ENCODE results near the gene SMG6. TPM values are rescaled to one million over a fixed set of nuclear protein-coding genes. Genes with fewer than 3 reads are reported as not detected.

The SMG6 gene
- total RNA-seq, 1 donor from 2014 or later = 19.3 TPM

GRCh38 chr17:2192367-2193057 lies 111.1 kb downstream of the SMG6 start:
- DNase-seq (no peak), ATAC-seq (ENCODE audit: poor library complexity) (peak; percentile 16)
- intact Hi-C loops (cut with DNase I) = no loop called here

DNA sequence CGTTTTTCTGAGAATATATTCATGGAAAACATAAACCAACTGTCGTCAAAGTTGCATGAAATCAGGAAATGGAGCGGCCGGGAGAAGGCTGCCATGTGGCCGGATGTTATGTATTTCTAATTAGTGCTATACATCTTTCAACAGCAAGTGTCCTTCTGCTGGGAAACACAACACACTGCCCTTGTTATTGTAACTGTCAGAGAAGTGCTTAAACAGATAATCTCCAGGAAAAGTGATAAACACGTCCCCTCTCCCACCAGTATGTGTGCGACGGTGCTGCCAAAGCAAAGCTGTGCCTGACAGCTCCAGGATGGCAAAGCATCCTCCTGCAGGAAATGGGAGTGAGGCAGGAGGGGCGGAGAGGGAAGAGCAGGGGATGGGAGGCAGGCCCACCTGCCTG lies 111.8 kb downstream of the SMG6 start:
- no peak for ATAC-seq (ENCODE audit: poor library complexity)
- DNase-seq = no peak
- intact Hi-C loops (cut with DNase I) = no loop called here

DNA sequence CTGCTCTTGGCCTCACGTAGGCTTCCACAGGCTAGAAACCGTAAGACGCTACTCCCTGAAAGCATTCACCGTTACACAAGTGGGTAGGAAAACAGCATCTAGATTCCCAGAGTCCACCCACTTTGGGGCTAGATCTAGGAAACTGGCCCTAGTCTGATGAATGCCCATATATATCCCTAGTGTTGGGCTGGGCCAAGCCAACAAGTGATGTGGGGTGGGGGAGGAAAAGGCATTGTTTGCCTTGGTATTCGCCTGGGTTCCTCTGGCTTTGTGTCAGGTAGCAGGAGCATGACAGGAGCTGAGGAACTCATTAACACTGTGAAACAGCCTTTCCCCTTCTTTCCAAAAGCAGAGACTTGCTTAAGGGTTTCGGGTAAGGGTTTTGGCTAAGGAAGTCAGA lies 112.4 kb downstream of the SMG6 start:
- no peak for DNase-seq
- no peak for ATAC-seq (ENCODE audit: poor library complexity)
- intact Hi-C loops (cut with DNase I) = no loop called here

DNA sequence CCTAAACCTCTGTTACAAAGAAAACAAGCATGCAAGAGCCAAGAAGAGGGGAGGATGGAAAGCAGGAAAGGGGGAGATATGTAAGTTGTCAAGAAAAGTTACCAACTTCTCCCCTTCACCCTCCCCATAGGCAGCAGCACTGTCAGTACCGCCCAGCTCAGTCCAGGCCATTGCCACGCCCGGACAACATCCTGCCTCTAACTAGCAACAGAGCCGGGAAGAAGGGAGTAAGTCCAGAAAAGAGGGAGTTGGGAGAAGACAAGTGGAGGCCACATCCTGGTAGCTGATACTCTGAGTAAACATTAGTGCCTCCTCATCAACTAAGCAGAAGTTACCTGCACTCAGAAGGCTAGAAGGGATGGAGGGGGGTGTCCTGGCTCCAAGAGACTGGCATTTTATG lies 113.6 kb downstream of the SMG6 start:
- ATAC-seq (ENCODE audit: poor library complexity) (peak; percentile 21), DNase-seq (no peak)
- intact Hi-C loops (cut with DNase I) = no loop called here

- intact Hi-C loops (cut with DNase I) = no loop called here
- peak; percentile 69 for ATAC-seq (ENCODE audit: poor library complexity)
- DNase-seq = no peak
These were observed 114.5 kb downstream of the SMG6 start for GRCh38 chr17:2188971-2189630.

DNA sequence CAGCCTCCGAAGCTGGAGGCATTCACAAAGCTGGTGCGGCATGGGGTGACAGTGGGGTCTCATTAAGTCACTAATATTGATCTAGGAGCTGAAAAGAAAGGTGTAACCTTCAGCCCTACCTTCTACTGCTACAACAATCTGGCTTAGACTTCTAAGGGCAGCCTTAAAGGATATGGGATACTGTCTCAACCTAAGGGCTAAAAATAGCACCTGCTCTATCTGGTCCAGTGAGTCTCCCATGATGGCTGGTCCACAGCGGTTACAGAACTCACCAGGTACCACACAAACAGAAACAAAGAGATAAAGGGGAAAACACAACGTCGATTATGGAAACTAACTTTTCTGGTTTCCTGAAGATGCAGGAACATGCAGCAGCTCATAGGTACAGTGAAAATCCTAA lies 115.8 kb downstream of the SMG6 start:
- intact Hi-C loops (cut with DNase I) = no loop called here
- DNase-seq (no peak), ATAC-seq (ENCODE audit: poor library complexity) (peak; percentile 21)

GRCh38 chr17:2186937-2187336 lies 116.6 kb downstream of the SMG6 start:
- intact Hi-C loops (cut with DNase I) = no loop called here
- DNase-seq (no peak), ATAC-seq (ENCODE audit: poor library complexity) (no peak)

DNA sequence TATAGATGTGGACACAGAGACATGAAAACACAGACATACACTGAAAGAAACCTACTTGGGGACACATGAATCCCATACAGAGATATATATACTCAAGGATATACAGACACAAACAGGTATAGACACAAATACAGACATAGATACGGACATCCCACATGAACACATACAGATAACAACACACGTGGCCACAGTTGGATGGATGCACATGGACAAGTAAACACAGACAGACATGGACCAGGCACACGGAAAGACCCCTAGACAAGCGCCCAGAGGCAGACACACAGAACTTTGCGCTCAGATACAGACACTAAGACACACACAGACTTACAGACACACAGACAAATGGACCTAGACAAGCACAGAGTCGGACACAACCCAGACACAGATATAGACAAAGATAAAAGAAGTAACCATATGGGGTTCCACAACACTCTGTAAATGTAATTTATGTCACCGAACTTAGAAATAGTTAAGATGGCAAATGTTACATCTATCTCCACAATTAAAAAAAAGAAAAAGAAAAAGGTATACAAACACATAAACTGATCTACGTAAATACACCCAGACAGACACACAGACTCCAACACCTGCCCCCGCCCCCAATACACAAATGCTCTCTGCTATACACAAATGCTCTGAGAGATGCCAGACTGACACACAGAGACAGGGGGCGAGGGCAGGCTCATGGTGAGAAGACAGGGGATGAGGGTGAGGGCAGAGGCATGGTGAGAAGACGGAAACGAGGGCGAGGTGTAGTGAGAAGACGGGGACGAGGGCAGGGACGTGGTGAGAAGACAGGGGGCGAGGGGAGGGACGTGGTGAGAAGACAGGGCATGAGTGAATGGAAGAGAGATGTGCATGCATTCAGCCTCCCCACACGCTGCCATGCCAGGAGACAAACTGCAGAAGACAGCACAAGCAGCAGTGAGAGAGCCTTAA lies 118.3 kb downstream of the SMG6 start:
- DNase-seq = no peak
- intact Hi-C loops (cut with DNase I) = no loop called here
- no peak for ATAC-seq (ENCODE audit: poor library complexity)

DNA sequence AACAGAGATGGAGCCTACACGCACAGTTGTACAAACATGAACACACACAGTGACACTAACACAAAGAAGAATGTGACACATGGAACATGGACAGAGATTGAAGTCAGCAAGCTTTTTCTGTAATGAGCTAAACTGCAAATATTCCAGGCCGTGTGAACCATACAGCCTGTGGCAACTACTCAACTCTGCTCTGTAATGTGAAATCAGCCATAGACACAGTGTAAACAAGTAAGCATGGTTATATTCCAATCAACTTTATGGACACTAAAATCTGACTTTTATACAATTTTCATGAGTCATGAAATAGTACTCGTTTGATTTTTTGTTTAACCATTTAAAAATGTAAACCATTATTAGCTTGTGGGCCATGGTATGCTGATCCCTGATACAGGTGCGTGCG lies 120.2 kb downstream of the SMG6 start:
- ATAC-seq (ENCODE audit: poor library complexity) = no peak

GRCh38 chr17:2181897-2182448 lies 121.6 kb downstream of the SMG6 start:
- no peak for ATAC-seq (ENCODE audit: poor library complexity)
- intact Hi-C loops (cut with DNase I) = no loop called here

More for the DNA sequence above, 120.2 kb downstream of the SMG6 start:
- intact Hi-C loops (cut with DNase I) = no loop called here
- no peak for DNase-seq

DNA sequence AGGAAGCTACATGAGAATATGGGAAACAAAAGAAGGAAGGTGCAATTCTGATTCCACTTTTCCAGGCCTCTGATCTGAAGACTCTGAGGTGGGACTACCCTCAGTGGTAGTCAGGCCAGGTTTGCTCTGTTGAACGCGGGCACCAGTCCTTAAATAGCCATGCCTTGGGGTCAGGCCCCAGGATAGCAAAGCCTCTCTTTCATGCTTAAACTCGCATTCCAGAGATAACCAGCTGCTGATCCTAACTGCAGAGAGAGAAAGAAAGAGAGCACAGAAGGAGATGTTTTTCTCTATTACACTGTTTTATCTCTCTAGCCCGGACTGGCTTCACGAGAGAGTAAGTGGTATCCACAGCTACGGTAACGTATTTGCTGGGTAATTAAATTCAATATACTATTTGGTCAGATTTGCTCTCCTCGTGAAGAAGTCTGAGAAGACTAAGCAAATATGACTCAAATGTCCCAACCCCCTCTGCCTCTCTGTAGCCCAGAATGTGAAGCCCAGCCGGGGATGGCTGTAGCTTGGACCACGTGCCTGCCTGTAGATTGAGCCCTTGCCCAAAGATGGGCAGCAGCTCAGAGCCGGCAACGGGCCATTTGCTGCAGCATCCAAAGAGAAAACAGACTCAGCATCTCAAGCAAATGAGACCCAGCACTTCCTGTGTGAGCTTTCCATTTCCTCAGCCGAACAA lies 122.2 kb downstream of the SMG6 start:
- intact Hi-C loops (cut with DNase I) = no loop called here
- DNase-seq = peak; percentile 86
- peak; percentile 63 for ATAC-seq (ENCODE audit: poor library complexity)

More at GRCh38 chr17:2181897-2182448, 121.6 kb downstream of the SMG6 start:
- no peak for DNase-seq

- DNase-seq (no peak), ATAC-seq (ENCODE audit: poor library complexity) (no peak)
- intact Hi-C loops (cut with DNase I) = no loop called here
These were observed 122.8 kb downstream of the SMG6 start for GRCh38 chr17:2180768-2181167.

GRCh38 chr17:2179615-2180295 lies 123.8 kb downstream of the SMG6 start:
- peak; percentile 73 for ATAC-seq (ENCODE audit: poor library complexity)
- peak; percentile 79 for DNase-seq
- intact Hi-C loops (cut with DNase I) = loop anchor here (5.0 to 10.0 kb wide), 3 partner anchors 33 to 95 kb away; no protein-coding TSS in a partner anchor

DNA sequence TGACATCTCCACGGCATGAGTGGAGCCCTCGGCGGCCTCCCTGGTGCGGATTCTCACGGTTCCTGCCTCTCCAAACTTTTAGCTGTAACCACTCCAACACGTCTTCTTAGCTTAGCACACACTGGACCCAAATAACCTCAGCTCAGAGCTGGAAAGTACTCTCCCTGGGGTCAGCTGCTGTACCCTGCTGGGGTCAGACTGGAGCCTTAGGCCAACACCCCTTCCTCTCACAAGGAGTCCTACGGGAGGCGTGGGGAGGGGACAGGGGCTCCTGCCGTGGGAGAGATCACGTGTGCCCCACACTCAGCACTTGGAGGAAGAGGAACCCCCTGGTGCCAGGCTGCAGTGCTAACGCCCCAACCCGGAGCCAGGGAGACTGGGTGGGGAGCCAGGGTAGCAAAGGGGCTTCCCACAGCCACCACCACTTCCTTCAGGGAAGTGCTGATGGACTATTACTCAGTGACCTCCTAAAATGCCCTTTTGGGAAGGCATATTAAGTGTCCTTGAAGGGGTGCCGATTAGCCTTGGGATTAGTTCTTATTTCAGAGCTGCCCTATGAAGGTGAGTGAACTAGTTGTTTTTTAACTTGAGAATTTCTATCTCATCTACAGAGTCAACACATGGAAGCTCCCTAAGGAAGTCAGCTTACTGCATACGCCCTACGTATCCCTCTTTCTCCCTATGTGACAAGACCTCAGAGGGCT lies 124.6 kb downstream of the SMG6 start:
- ATAC-seq (ENCODE audit: poor library complexity) (peak; percentile 26), DNase-seq (peak; percentile 72)
- intact Hi-C loops (cut with DNase I) = loop anchor here (5.0 to 10.0 kb wide), 3 partner anchors 33 to 94 kb away; no protein-coding TSS in a partner anchor

GRCh38 chr17:2177235-2177811 lies 126.3 kb downstream of the SMG6 start:
- ATAC-seq (ENCODE audit: poor library complexity) = no peak
- DNase-seq = no peak
- intact Hi-C loops (cut with DNase I) = loop anchor here (5.0 to 10.0 kb wide), 3 partner anchors 35 to 93 kb away; no protein-coding TSS in a partner anchor

- intact Hi-C loops (cut with DNase I) = loop anchor here (5.0 to 10.0 kb wide), 3 partner anchors 36 to 92 kb away; no protein-coding TSS in a partner anchor
- ATAC-seq (ENCODE audit: poor library complexity) (peak; percentile 3), DNase-seq (no peak)
These were observed 127.0 kb downstream of the SMG6 start for GRCh38 chr17:2176499-2177169.
